Mucosa of stomach (tissue), 1 donor: ENCODE measurements around the gene SORBS1.

Experiments
- H3K27me3 ChIP-seq: one replicate; pipeline ENCODE4 v1.7.0; 2013; ENCODE audit warnings: mild to moderate bottlenecking, low read length; ENCODE audit not compliant: control insufficient read depth, insufficient read depth
- H3K36me3 ChIP-seq: one replicate; pipeline ENCODE4 v1.7.0; 2013; ENCODE audit warnings: low read length; ENCODE audit not compliant: control insufficient read depth, insufficient read depth
- H3K4me1 ChIP-seq: one replicate; pipeline ENCODE4 v1.7.0; 2013; ENCODE audit warnings: mild to moderate bottlenecking, low read length; ENCODE audit not compliant: control insufficient read depth, insufficient read depth
- H3K4me3 ChIP-seq: one replicate; pipeline ENCODE4 v1.7.0; 2013; ENCODE audit warnings: low read length
- H3K9ac ChIP-seq: one replicate; pipeline ENCODE4 v1.7.0; 2013; ENCODE audit warnings: mild to moderate bottlenecking, low read length, moderate library complexity
- H3K9me3 ChIP-seq: one replicate; pipeline ENCODE4 v1.7.0; 2013; ENCODE audit warnings: mild to moderate bottlenecking, low read length, moderate library complexity; ENCODE audit not compliant: control insufficient read depth
- donor health status: Pancreatic carcinoma.

Gene SORBS1

DNA sequence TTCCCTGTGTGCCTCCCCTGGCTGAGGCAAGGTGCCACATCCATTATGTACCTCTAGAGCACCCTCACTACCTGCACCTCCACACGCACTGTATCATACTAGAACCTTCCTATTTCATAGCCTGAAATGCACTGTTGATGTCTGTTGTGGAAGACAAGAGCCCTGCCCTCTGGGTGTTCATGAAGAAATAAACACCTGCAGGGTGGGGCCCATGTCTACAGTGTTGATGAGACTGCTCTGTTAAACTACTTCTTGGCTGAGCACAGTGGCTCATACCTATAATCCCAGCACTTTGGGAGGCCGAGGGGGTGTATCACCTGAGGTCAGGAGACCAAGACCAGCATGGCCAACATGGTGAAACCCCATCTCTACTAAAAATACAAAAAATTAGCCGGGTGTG is 14.0 kb downstream of the SORBS1 start:
- Histone ChIP-seq H3K9ac (no peak overlapping the region), H3K27me3 (no peaks in the 10 kb centered on the region), H3K36me3 (no peaks in the 10 kb centered on the region), H3K4me3 (no peak overlapping the region), H3K9me3 (no peaks in the 10 kb centered on the region), H3K4me1 (peaks cover 69% of the 10 kb centered on the region)

DNA sequence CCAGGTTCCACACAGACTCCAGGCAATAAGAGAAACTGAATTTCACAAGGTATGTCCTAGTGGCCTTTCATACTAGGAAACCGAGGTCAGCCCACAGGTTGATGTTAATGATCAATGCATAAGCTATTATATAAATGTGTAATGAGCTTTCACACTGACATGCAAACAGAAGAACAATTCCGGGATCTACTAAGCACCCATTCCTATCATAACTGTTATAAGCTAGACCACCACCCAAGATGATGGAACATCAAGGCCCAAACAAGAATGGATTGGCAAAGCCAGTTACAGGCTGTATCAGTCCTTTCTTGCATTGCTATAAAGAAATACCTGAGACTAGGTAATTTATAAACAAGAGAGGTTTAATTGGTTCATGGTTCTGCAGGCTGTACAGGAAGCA is 15.2 kb downstream of the SORBS1 start:
- no peaks in the 10 kb centered on the region for H3K9me3 ChIP-seq
- no peaks in the 10 kb centered on the region for H3K27me3 ChIP-seq
- no peak overlapping the region for H3K4me3 ChIP-seq
- H3K36me3 ChIP-seq = no peaks in the 10 kb centered on the region
- peaks cover 74% of the 10 kb centered on the region for H3K4me1 ChIP-seq
- no peak overlapping the region for H3K9ac ChIP-seq

DNA sequence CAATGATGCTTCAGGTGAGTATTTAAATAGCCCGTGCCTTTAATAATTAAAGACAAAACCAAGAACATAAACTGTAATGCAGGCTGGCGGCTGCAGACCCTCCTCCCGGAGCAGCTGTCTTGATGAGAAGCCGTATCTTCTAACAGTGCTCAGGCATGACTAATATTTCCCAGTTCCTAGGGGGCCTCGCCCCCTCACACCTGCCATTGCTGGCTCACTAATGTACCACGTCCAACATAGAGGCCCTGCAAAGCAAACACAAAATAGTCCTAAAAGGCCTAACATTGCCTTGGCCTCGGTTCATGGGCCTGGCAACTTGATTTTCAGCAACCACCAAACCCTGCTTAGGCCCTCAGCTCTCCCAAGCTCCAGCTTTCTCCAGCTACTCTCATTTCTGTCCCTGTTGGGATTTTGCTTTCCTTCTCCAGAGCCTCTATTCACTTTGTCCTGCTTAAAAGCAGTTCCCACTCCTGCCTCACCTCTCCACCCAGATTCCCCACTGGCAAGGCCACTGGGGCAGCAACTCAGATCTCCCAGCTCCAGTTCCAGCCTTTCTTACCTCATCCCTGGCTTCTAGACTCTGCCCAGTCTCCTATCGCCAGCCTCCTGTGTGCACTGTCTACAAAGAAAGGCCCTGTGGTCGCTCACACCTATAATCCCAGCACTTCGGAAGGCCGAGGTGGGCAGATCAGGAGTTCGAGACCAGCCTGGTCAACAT is 16.2 kb downstream of the SORBS1 start:
- Histone ChIP-seq H3K4me3 (no peak overlapping the region), H3K4me1 (peaks cover 74% of the 10 kb centered on the region), H3K36me3 (no peaks in the 10 kb centered on the region), H3K9ac (no peak overlapping the region), H3K9me3 (no peaks in the 10 kb centered on the region), H3K27me3 (no peaks in the 10 kb centered on the region)

DNA sequence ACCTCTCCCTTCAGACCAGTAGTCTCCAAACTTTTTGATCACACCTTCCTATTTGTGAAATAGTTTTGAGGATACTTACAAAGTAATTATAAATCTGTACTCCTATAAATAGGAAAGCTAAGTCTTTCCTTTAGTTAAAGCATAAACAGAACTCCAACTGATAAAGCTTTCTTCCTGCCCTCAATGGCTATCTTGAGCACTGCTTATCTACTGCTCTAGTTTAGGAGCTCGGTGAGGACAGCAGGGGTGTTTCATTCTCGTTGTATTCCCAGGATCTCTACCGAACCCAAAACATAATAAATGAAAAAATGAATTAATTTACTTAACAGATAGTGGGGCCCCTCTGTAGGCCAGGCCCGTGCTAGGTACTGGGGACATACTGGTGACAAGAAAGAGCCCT is 17.7 kb downstream of the SORBS1 start:
- H3K4me1 ChIP-seq = peaks cover 73% of the 10 kb centered on the region
- H3K4me3 ChIP-seq = no peak overlapping the region
- H3K27me3 ChIP-seq = no peaks in the 10 kb centered on the region
- H3K9ac ChIP-seq = no peak overlapping the region
- H3K36me3 ChIP-seq = no peaks in the 10 kb centered on the region
- H3K9me3 ChIP-seq = no peaks in the 10 kb centered on the region

DNA sequence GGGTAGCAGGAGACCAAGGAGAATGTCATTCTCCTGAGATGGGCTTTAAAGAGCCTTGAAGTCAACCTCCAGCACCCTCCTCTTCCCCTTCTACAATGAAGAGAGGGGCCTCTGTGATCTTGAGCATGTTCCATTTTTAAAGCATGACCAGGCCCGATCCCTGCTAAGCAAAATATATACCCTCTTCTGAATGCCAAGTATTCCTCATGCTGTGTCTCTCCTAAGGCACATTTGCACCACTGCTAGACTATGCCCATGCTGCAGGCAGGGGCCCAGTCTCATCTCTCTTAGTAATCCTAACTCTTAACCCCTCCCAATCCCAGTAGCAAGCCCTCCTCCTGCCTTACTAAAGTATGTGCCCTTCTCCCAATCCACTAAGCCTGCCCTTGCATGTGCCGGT is 18.4 kb downstream of the SORBS1 start:
- H3K9ac ChIP-seq = no peak overlapping the region
- no peak overlapping the region for H3K4me3 ChIP-seq
- H3K36me3 ChIP-seq = no peaks in the 10 kb centered on the region
- H3K4me1 ChIP-seq = peaks cover 76% of the 10 kb centered on the region
- no peaks in the 10 kb centered on the region for H3K27me3 ChIP-seq
- H3K9me3 ChIP-seq = no peaks in the 10 kb centered on the region

DNA sequence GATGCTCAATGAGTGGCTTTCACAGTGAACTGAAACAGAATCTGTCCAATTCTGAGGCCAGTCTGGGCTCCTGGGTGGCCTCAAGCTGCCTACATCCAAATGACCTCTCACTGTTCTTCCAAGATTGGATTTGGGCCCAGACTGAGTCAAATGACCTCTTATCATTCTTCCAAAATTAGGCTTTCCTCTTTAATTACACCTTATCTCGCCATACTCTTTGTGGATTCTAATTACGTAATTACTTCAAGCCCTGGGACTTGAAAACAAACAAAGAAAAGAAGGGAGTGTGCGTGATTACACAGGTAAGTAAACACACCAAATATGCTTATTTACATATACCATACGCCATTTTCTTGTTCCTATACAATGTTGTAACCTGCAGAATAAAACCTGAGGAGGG is 18.8 kb downstream of the SORBS1 start:
- H3K27me3 ChIP-seq = no peaks in the 10 kb centered on the region
- H3K36me3 ChIP-seq = no peaks in the 10 kb centered on the region
- no peak overlapping the region for H3K4me3 ChIP-seq
- no peak overlapping the region for H3K9ac ChIP-seq
- no peaks in the 10 kb centered on the region for H3K9me3 ChIP-seq
- H3K4me1 ChIP-seq = peaks cover 76% of the 10 kb centered on the region

DNA sequence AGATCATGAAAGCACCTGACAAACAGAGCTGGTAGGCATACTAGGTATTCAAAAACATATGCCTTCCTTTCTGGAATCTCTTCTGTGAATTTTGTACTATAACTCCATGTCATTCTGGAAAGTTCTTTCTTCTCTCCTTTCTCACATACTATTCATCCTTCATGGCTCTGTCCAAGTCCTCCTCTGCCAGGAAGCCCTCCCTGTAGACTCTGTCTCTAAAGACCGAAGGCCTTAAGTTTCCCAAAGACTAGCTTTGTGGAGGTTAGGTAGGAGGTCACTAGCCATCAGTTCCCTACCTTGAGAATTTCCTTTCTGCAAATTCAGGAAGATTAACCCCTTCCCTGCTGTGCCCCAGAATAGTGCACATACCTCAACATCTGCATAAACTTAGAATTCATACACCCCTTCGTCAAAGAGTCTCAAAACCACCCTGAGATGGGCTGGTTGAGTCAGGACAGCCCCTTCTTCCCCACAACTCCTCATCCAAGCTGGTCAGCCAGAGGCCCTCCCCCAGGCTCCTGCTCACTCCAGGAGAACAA is 20.6 kb downstream of the SORBS1 start:
- H3K9me3 ChIP-seq = no peaks in the 10 kb centered on the region
- no peak overlapping the region for H3K4me3 ChIP-seq
- no peaks in the 10 kb centered on the region for H3K27me3 ChIP-seq
- H3K36me3 ChIP-seq = no peaks in the 10 kb centered on the region
- no peak overlapping the region for H3K9ac ChIP-seq
- peaks cover 86% of the 10 kb centered on the region for H3K4me1 ChIP-seq

DNA sequence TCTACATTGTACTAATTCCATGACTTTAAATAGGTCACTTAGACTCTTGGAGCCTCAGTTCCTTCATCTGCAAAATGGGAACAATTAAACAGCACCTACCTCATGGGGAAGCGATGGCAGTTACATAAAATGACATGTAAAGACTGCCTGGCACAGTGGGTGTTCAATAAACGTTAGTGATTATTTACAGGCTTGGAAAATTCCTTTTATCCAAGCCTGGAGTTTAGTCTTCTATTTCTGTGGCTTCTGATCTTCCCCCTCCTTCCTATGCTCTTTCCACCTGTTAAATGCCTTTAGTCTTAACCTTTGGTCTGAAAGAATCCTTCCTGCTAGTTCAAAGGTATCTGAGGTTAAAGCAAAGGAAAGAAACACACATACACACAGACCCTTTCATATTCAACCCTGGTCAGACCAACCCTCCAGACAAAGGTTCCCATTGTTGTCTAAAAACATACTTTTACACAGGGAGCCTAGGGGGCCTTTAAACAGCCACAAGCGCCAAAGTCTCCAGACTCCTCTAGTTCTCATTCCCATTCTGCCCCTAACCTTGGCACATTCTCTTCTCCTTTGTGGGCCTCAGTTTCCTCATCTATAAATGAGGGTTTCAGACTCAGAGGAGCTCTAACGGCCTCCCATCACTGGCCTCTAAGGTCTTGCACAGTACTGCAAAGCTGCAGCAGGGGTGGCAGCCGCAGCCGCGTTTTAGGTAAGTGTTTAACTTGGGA is 21.4 kb downstream of the SORBS1 start:
- Histone ChIP-seq H3K4me3 (no peak overlapping the region), H3K4me1 (peaks cover 85% of the 10 kb centered on the region), H3K9ac (no peak overlapping the region), H3K36me3 (no peaks in the 10 kb centered on the region), H3K9me3 (no peaks in the 10 kb centered on the region), H3K27me3 (no peaks in the 10 kb centered on the region)

DNA sequence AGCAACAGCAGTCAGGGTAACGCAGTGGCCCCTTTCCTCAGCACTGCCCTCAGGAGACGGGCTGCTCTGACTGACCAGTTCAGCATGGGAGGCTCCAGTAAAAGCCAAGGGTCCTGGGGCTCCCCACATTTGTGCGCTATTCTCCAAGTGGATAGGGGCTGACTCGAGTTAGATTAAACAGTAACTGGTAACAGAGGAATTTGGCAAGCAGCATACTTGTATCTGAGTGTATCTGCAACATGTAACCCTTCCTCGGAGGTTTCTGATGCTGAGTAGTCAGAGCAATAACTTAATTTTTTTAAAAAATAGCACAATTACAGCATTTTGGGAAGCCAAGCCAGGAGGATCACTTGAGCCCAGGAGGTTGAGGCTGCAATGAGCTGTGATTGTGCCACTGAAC is 22.8 kb downstream of the SORBS1 start:
- no peak overlapping the region for H3K9ac ChIP-seq
- no peaks in the 10 kb centered on the region for H3K36me3 ChIP-seq
- no peaks in the 10 kb centered on the region for H3K9me3 ChIP-seq
- no peak overlapping the region for H3K4me3 ChIP-seq
- H3K4me1 ChIP-seq = peaks cover 71% of the 10 kb centered on the region
- no peaks in the 10 kb centered on the region for H3K27me3 ChIP-seq

DNA sequence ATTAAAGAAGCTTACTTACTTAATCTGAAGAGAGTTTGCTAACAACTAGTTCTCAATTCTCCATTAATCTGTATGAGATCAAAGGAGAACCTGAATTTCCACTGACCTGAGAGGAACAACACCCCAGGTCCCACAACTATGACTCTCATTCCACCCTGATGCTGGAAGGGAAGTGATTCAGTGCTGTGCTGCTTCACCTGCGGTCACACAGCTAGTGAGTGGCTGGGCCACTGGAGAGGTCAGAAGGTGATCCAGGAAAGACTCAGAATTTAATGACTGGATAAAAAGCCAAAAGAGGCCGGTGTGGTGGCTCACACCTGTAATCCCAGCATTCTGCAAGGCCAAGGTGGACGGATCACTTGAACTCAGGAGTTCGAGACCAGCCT is 23.6 kb downstream of the SORBS1 start:
- Histone ChIP-seq H3K9me3 (no peaks in the 10 kb centered on the region), H3K4me3 (no peak overlapping the region), H3K36me3 (no peaks in the 10 kb centered on the region), H3K4me1 (peaks cover 63% of the 10 kb centered on the region), H3K27me3 (no peaks in the 10 kb centered on the region), H3K9ac (no peak overlapping the region)

DNA sequence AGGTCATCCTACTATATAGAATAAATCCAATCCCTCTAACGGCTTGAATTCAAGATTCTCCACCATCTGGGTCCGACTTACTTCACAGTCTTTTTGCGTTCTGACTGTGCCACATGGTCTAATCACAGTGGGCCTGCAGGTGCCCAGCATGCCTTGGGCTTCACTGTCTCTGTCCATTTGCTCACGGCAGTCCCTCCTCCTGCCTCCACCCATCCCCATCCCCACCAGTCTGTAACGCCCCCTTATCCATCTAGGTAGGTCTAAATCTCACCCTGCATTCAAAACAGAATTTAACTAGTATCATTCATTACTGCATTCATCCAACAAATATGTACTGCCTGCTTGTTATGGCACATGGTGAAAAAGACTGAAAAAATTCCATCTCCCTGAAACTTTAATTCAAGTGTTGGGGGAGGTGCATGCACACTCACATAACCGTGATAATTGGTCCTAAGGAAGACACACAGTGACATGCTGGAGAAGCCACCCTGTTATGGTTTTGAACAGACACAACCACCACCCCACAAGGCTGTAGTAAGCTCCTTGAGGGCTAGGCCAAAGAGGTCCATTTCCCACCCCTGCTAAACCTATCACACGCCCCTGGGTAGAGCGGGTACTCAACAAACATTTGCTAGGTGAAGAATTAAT is 24.2 kb downstream of the SORBS1 start:
- Histone ChIP-seq H3K9ac (no peak overlapping the region), H3K36me3 (no peaks in the 10 kb centered on the region), H3K9me3 (no peaks in the 10 kb centered on the region), H3K4me3 (no peak overlapping the region), H3K27me3 (no peaks in the 10 kb centered on the region), H3K4me1 (peaks cover 62% of the 10 kb centered on the region)

DNA sequence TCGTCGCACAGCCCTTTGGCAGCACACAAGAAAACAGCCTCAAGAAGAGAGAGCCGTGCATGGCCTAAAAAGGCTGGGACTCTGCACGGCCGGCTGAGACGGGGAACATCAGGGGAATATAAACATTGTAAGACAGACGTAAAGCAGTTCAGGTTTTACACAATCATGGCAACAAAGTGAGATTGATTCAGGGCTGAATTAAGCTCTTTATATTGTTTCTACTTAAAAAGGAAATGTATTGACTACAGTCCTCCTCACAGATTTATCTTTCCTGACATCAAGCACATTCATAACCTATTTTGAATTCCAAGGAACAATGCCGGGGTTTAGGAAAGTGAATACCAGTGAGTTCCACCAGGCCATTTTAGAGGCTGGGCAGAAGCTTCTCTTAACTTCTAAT is 25.2 kb downstream of the SORBS1 start:
- Histone ChIP-seq H3K36me3 (no peaks in the 10 kb centered on the region), H3K9me3 (no peaks in the 10 kb centered on the region), H3K9ac (no peak overlapping the region), H3K27me3 (no peaks in the 10 kb centered on the region), H3K4me1 (peaks cover 55% of the 10 kb centered on the region), H3K4me3 (no peak overlapping the region)
